Ishikawa (cell line): ENCODE data around the gene LPAR1.

ENCODE experiments used
- CEBPB ChIP-seq: IDR thresholded peaks from 2 replicates; pipeline ENCODE4 v1.6.1; 2012
- FOXM1 ChIP-seq: IDR thresholded peaks from 2 replicates; pipeline ENCODE4 v1.6.1; 2012; ENCODE audit warnings: low read depth, borderline replicate concordance

DNA sequence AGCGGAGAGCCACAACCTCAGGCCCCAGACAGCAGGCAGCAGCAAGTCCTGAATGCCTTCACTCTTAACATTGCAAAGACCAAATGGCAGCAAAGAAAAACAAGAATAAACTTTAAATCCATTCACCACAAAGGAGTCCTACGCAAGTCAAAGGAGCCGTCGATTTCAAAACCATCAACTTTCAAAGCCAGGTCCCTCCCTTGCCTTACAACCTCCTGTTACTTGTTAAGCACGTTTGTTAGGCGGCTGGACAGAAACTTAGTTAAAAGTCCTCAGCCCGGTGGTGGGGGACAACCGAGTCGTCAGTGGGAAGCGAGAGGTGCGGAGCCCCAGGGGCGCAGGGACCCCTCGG is 938 bp downstream of the LPAR1 start:
- TF ChIP-seq CEBPB = no peak
- TF ChIP-seq FOXM1 = no peak
